Colonic mucosa (tissue), 4 donors: ENCODE results near the gene ZBTB45. TPM values are rescaled to one million over a fixed set of nuclear protein-coding genes. Genes with fewer than 3 reads are reported as not detected.

Experiments used
- DNase-seq: peaks from one replicate; pipeline ENCODE4 v3.0.0-alpha.2; 2020
- H3K27ac ChIP-seq: fragments of 200-600 bp; one replicate; pipeline ENCODE4 v1.8.0; 2021
- H3K27me3 ChIP-seq: fragments of 200-600 bp; one replicate; pipeline ENCODE4 v1.8.0; 2021
- H3K36me3 ChIP-seq: fragments of 200-600 bp; one replicate; pipeline ENCODE4 v1.8.0; 2021
- H3K4me1 ChIP-seq: fragments of 200-600 bp; one replicate; pipeline ENCODE4 v1.8.0; 2021; ENCODE audit warnings: mild to moderate bottlenecking
- H3K4me3 ChIP-seq: fragments of 200-600 bp; one replicate; pipeline ENCODE4 v1.8.0; 2021
- H3K9ac ChIP-seq, 2 donors: one replicate each; pipeline ENCODE4 v1.7.0; 2013; ENCODE audit warnings: control low read depth in 2 of 2, low read depth in 2 of 2, low read length in 2 of 2
- H3K9me3 ChIP-seq: fragments of 200-600 bp; one replicate; pipeline ENCODE4 v1.8.0; 2021
- CTCF ChIP-seq: fragments of 200-600 bp; IDR thresholded peaks from one replicate; pipeline ENCODE4 v1.8.0; 2022; ENCODE audit warnings: antibody characterized with exemption, mild to moderate bottlenecking
- intact Hi-C: fragments of 100-400 bp; cut with DNase I; formaldehyde crosslinking; loops from one replicate; pipeline ENCODE4 v1.14.1; 2022
- total RNA-seq, 2 donors: library from RNA; stranded (reverse); fragmentation: NEBNext Ultra II Directional in 1 of 2; extraction: Animal tissue kit (Norgen Biotek cat#: 25700) in 1 of 2; gene quantifications; one replicate each; pipeline ENCODE4 v1.2.1, GENCODE V29; 2021
- donor health status: healthy.
- donor health status: DM: no; HTN: no; CAD: no.
- donor health status: DM: no; HTN: no; CAD: no.

ZBTB45 gene
- total RNA-seq, 2 donors from 2014 or later = 13.5 to 20.2 TPM

DNA sequence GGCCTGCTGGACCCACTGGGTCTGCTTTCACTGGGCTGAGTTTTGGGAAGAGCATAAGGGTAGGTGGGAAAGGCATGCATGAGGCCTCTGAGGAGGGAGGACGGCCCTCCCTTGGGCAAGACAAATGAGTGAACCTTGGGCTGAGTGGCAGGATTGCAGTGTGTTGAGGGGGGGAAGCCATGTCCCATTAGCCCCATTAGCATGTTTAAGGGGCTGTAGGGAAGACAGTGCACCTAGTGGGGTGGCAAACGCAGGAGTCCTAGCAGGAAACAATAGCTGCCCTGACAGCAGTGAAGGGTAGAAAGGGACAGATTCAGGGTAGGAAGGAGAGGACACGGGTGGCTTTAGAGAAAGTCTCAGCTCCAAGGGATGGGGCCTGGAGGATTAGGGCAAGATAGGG is 3.1 kb upstream of the ZBTB45 start:
- intact Hi-C loops = no loop called here
- no peaks in the 10 kb centered on the region for H3K9me3 ChIP-seq
- no peaks in the 10 kb centered on the region for H3K36me3 ChIP-seq
- H3K27ac ChIP-seq = no peak overlapping the region
- H3K4me3 ChIP-seq = no peak overlapping the region
- H3K9ac ChIP-seq = no peak overlapping the region
- H3K27me3 ChIP-seq = no peaks in the 10 kb centered on the region
- peaks cover under 1% of the 10 kb centered on the region for H3K4me1 ChIP-seq
- DNase-seq = no peak
- TF ChIP-seq CTCF = no peak

- no peak overlapping the region for H3K4me3 ChIP-seq
- peak overlapping the region; percentile 33 for H3K27ac ChIP-seq
- intact Hi-C loops = loop anchor here (2.0 kb wide), 1 partner anchor 21 kb away; no protein-coding TSS in a partner anchor
- peaks cover 5% of the 10 kb centered on the region for H3K4me1 ChIP-seq
- H3K36me3 ChIP-seq = peaks cover 6% of the 10 kb centered on the region
- H3K27me3 ChIP-seq = no peaks in the 10 kb centered on the region
- H3K9ac ChIP-seq = no peak overlapping the region
- no peak for DNase-seq
- no peak for TF ChIP-seq CTCF
- no peaks in the 10 kb centered on the region for H3K9me3 ChIP-seq
Observed at GRCh38 chr19:58521651-58522050, 2.0 kb upstream of the ZBTB45 start.

- Histone ChIP-seq H3K27me3 (no peaks in the 10 kb centered on the region), H3K4me3 (peak overlapping the region; percentile 74), H3K9me3 (no peaks in the 10 kb centered on the region), H3K27ac (peak overlapping the region; percentile 96), H3K36me3 (peaks cover 6% of the 10 kb centered on the region), H3K9ac (peak overlapping the region; percentile 97), H3K4me1 (peaks cover 5% of the 10 kb centered on the region)
- TF ChIP-seq CTCF = no peak
- intact Hi-C loops = loop anchor here (2.0 kb wide), 1 partner anchor 23 kb away; no protein-coding TSS in a partner anchor
- no peak for DNase-seq
Observed at GRCh38 chr19:58520257-58520599, 618 bp upstream of the ZBTB45 start.

DNA sequence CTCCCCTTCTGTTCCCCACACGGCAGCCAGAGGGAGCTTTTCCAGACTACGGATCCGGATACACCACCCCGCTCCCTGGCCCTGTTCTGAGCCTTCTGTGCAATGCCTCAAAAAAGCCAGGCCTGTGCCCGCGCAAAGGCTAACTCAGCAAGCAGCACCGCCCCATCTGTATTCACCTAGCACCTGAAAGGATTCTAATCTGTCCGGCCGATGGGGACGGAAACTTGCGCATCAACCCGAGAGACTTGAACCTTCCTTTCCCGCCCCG is 589 bp downstream of the ZBTB45 start:
- H3K4me3 ChIP-seq = peak overlapping the region; percentile 74
- peaks cover 5% of the 10 kb centered on the region for H3K4me1 ChIP-seq
- H3K27me3 ChIP-seq = no peaks in the 10 kb centered on the region
- H3K9me3 ChIP-seq = no peaks in the 10 kb centered on the region
- H3K9ac ChIP-seq = peak overlapping the region; percentile 97
- intact Hi-C loops = no loop called here
- H3K27ac ChIP-seq = peak overlapping the region; percentile 96
- DNase-seq = peak; percentile 69
- peak; percentile 32 for TF ChIP-seq CTCF
- H3K36me3 ChIP-seq = peaks cover 6% of the 10 kb centered on the region

DNA sequence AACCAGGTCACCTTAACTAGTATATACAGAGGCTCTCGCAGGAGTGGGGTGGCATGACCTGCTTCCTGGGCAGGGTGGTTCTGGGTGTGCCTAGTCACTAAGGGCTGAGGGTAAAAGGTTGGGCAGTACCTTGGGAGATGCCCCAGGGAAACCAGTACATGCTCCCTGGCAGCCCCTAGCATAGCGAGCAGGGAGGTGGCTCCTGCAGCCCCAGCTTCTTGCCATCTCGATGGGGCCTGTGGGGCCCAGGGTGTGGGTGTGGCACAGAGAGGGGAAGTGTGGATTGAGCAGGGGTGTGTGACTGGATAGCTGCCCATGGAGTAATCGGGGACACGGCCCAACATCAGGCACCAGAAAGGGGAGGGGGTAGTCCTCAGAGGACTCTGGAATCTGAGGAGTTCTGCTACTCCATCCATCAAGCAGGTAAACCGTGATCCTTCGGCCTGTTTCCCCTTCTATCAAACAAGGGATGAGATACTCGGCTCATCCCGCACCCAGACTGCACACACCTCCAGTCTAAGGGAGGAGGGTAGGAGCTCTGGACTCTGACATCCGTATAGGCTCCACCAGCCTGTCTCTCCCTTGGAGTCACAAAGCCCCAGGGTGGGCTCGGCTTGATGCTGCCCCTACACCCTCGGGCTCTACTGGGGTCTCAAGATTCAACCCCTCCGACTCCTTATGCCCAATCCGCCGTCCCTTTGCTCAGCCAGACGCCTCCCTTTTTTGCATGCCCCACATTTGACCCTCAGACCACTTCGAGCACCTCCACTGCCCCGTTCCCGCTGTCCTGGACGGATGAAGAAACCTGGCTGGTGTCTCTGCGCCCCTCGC is 1.1 kb downstream of the ZBTB45 start:
- Histone ChIP-seq H3K27ac (peak overlapping the region; percentile 96), H3K9me3 (no peaks in the 10 kb centered on the region), H3K4me3 (peak overlapping the region; percentile 74), H3K4me1 (peaks cover 5% of the 10 kb centered on the region), H3K27me3 (no peaks in the 10 kb centered on the region), H3K36me3 (peaks cover 6% of the 10 kb centered on the region), H3K9ac (peak overlapping the region; percentile 97)
- intact Hi-C loops = no loop called here
- TF ChIP-seq CTCF = no peak
- peak; percentile 52 for DNase-seq
